HG03045 (cell line): ENCODE results near the gene PTBP1.
"Not testable (repeated sequence)": the region's sequence is repeated elsewhere in the genome, so short reads cannot be mapped to it uniquely, and the experiment has no call there.

Experiments
- ATAC-seq: cut with Tn5 transposase; IDR thresholded peaks from one replicate; pipeline ENCODE4 v1.9.1; 2021; ENCODE audit warnings: mild to moderate bottlenecking, moderate library complexity; ENCODE audit not compliant: unreplicated experiment

PTBP1 gene

GRCh38 chr19:807627-808422 lies 10.6 kb downstream of the PTBP1 start:
- no peak for ATAC-seq

DNA sequence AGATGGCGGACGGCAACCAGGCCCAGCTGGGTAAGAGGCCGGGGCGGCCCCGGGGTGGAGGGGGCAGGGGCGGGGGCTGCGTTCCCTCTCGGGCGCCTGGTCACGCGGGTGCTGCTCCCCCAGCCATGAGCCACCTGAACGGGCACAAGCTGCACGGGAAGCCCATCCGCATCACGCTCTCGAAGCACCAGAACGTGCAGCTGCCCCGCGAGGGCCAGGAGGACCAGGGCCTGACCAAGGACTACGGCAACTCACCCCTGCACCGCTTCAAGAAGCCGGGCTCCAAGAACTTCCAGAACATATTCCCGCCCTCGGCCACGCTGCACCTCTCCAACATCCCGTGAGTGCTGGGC lies 11.1 kb downstream of the PTBP1 start:
- no peak for ATAC-seq

DNA sequence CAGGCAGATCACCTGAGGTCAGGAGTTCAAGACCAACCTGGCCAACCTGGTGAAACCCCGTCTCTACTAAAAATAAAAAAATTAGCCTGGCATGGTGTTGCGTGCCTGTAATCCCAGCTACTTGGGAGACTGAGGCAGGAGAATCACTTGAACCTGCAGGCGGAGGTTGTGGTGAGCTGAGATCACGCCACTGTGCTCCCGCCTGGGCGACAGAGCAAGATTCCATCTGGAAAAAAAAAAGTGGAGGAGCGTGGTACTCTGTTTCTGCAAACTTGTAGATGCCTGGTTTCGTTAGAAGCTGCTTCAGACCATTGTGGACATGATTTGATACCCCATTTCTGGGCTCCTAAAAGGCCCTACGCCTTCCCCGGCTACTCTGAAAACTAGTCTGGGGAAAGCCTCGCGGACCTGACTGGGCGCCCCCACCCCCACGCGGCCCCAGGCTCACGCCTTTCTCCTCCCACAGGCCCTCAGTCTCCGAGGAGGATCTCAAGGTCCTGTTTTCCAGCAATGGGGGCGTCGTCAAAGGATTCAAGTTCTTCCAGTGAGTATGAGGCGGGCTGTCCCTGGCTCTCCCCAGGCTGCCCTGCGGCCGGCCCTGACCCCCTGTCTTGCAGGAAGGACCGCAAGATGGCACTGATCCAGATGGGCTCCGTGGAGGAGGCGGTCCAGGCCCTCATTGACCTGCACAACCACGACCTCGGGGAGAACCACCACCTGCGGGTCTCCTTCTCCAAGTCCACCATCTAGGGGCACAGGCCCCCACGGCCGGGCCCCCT lies 13.0 kb downstream of the PTBP1 start:
- ATAC-seq: no peak

- no peak for ATAC-seq
Observed at GRCh38 chr19:810883-811489, 13.7 kb downstream of the PTBP1 start.

GRCh38 chr19:811506-812048 lies 14.3 kb downstream of the PTBP1 start:
- no peak for ATAC-seq

GRCh38 chr19:812049-812746 lies 14.9 kb downstream of the PTBP1 start:
- no peak for ATAC-seq

- ATAC-seq: no peak
Observed at GRCh38 chr19:812747-813218, 15.5 kb downstream of the PTBP1 start.

DNA sequence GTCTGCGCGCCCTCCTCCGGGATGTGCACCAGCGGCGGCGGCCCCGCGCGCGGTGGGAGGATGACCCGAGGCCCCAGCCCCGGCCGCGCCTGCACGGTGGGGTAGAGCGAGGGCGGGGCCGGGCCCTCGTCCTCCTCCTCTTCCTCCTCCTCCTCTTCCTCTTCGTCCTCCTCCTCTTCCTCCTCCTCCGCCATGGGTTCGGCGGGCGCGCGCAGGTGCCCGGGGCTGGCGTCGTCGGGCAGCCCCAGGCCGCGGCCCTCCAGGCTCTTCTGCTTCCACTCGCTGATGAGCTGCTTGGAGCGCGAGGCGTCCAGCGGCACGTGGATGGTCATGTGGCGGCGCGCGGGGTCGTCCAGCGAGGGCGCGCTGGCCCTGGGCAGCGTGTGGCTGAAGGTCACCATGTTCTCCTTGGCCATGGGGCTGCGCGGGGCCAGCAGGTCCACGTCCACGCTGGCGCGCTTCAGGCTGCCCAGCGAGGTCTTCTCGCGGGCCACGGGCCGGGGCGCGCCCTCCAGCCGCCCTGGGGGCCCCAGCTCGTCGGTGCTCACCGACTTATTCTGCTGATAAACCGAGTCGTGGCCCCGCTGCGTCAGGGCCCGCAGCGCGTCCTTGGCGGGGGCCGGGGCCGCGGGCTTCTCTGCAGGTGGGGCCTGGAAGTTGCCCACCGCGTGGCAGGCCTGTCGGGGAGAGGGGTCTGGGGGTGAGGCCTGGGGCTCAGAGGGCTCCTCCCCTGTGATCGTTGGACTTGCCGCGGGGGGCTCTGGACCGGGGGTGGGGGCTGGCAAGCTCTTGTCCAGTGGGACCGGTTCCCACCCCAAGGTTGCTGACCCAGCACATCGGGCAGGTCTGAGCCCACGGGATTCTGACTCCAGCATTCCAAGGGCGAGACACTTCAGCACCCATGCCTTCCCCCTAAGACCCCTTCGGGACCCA lies 16.2 kb downstream of the PTBP1 start:
- no peak for ATAC-seq

DNA sequence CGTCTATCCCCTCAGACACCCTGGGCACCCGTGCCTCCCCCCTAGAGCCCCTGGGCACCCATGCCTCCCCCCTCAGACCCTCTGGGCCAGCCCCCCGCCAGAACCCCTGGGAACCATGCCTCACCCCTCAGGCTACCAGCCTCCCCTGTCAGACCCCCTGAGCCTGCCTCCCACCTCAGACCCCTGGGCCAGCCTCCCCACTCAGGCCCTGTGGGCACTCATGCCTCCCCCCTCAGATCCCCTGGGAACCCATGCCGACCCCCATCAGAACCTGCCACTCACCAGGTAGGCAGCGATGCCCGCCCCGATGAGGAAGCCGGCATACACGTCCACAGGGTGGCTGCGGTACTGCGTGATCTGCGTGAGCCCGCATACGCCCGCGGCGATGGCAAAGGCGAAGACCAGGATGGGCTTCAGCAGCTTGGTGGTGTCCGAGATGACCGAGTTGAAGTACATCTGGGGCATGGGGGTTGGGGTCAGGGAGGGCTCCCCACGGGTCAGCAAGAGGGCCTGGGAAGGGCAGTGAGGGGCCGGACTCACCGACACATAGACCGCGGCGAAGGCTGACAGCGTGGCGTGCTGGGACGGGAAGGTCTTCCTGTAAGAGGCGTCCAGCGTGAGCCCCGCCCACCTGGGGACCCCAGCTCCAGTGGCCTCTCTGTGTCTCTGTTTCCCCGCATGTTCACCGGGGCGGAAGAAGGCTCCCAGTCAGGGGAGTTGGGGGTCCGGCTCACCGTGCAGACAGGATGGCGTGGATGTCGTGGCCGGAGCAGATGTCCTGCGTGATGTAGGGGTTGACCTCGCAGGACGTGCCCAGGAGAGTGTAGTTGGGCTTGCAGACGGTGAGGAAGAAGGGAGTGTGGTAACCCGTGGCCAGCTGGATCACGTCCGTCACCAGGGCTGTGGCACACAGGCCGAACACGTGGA lies 17.2 kb downstream of the PTBP1 start:
- ATAC-seq: no peak

- ATAC-seq: no peak
Observed at GRCh38 chr19:815079-815774, 18.0 kb downstream of the PTBP1 start.

- ATAC-seq: no peak
Observed at GRCh38 chr19:815775-816499, 18.7 kb downstream of the PTBP1 start.

DNA sequence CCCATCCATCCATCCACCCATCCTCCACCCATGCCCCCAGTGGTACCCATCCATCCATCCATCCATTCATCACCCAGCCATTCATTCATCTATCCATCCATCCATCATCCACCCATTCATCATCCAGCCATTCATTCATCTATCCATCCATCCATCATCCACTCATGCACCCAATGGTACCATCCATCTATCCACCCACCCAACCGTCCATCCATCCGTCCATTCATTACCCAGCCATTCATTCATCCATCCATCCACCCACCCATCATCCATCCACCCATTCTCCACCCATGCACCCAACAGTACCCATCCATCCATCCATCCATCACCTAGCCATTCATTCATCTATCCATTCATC lies 19.2 kb downstream of the PTBP1 start:
- ATAC-seq: no peak

GRCh38 chr19:820212-820611 lies 23.0 kb downstream of the PTBP1 start:
- not testable (repeated sequence) for ATAC-seq

DNA sequence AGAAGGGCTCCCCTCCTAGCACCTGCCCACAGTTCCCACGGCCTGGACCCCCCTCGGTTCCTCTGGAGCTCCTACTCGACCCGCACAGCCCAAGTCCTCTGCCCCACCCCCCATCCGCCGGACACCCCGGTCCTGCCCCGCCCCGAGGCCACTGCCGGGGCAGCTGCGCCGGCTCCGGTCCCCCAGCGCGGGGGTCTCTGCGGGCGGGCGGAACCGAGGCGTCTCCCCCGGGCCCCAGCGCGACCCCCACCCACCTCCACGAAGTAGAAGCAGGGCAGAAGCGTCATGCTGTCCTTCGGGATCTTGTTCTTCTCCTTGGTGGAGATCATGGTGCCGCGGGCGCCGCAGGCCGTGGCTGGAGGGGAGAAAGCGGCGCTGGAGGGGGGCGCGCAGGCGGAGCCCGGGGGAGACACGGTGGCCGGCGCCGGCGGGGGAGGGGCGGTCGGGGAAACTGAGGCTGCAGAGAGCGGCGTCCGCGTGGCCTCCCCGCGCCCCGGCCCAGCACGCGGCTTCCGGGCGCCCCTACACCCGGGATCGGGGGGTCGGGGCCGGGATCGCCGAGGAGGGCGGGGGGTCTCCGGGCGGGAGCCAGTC lies 24.1 kb downstream of the PTBP1 start:
- no peak for ATAC-seq

- no peak for ATAC-seq
Observed at GRCh38 chr19:821825-822503, 24.7 kb downstream of the PTBP1 start, which contains the start of gene PLPPR3. TSS of gene PLPPR3 (minus strand) at chr19:821955. CDS start at chr19:821559, 396 bp downstream.

GRCh38 chr19:823565-824121 lies 26.4 kb downstream of the PTBP1 start:
- no peak for ATAC-seq
